ENCODE data around the gene SV2C.

- TF ChIP-seq CTCF (conservative IDR thresholded peaks at IDR 0.05; ENCODE audit: low read length) (no peak), EZH2phosphoT487 (IDR thresholded peaks at IDR 0.05; ENCODE audit: borderline replicate concordance) (no peak)
Observed at GRCh38 chr5:76303921-76304320, 220.7 kb downstream of the SV2C start.

Data from Loucy (cell line).